K562 treated with DMSO at 1 percent for 48 hours (cell line): ENCODE data around the gene PAXX. TPM values are rescaled to one million over a fixed set of nuclear protein-coding genes. Genes with fewer than 3 reads are reported as not detected.

Source experiments
- total RNA-seq: library from RNA; unstranded; fragments of 300-600 nt; gene quantifications from 2 replicates; pipeline ENCODE4 v1.2.3, GENCODE V29; 2022; ENCODE audit warnings: low replicate concordance; ENCODE audit errors: extremely low read depth

Gene PAXX, protein sequence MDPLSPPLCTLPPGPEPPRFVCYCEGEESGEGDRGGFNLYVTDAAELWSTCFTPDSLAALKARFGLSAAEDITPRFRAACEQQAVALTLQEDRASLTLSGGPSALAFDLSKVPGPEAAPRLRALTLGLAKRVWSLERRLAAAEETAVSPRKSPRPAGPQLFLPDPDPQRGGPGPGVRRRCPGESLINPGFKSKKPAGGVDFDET
- not detected in 2 replicates for total RNA-seq

DNA sequence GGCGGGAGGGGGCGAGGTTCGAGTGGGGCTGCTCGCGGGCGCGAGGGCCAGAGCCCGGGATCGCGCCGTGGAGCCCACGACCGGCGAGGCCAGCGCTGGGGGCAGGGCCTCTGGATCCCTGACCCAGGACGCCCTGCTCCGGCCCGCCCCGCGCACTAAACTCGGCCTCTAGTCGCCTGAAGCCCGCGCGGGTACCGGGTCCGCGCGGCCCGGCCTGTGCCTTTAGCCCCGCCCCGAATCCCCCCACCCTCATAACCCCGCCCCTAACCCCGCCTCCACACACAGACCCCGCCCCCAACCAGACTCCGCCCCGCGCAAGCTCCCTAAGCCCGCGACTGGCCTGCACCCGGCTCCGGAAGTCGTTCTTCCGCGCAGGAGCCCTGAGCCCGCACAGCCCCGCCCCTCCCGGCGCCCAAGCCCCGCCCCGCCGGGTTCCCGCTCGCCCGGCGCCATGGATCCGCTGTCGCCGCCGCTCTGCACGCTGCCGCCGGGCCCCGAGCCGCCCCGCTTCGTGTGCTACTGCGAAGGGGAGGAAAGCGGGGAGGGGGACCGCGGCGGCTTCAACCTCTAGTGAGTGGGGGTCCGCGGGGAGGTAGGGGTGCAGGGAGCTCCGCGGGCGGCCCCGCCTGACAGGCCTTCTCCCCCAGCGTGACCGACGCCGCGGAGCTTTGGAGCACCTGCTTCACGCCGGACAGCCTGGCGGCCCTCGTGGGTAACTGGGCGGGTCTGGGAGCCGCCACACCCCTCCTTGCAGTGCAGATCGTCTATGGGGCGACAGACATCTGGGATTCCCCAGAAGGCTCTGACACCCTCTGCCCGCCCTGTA is at the start of gene PAXX:
PAXX (plus strand) TSS at position 430 of the 826 bp plus-strand sequence; CDS start at position 452, 22 bp downstream.

GRCh38 chr9:136944519-136945332 is 47.5 kb upstream of the PAXX start, which contains the start of the genes C8G and FBXW5:
Gene C8G (plus strand): TSS chr9:136945243. CDS start chr9:136945321, 78 bp downstream.
Gene FBXW5 (minus strand): TSS chr9:136944738. CDS start chr9:136944083, 655 bp downstream.

DNA sequence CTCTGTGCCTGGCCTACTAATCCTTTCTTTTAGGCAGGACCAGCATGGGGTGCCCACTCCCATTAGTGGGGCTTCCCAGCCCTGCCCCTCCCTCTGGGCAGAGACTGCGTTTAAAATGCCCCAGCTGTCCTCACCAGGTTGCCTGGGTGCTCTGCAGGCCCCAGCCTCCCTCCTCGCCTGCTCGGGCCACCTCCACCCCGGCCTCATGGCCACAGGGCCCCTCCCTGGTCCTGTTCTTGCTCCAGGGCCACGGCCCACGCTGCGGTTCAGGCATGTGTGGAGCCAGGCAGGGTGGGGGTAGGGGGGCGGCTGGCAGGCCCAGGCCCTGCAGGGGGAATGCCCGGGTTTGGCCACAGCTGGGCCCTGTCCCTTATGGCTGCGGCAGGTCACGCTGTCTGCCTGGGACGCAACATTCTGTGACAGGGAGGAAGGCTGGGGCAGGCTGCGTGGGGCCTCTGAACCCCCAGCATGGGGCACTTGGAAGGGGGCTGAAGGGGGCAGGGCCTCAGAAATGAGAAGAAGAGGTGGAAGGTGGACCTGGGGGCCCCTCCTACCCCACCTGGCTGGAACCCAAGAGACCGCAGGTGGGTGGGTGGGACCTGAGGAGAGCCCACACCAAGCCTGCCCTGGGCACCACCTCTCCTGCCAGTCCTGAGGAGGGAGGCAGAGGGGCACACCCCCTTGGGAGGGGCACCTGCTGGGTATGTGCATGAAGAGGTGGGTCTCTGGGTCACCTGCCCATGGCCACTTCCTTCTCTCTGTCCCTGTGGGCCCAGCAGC is 40.5 kb upstream of the PAXX start, which contains the start of gene LCN12:
LCN12 (plus strand) TSS at position 733 of the 780 bp plus-strand sequence. CDS start 55 bp downstream, outside the sequence.

GRCh38 chr9:136977223-136977622 is 15.0 kb upstream of the PAXX start, which contains the start of gene PTGDS:
Gene PTGDS (plus strand): TSS chr9:136977504. CDS start chr9:136977579, 75 bp downstream.

GRCh38 chr9:136982232-136983051 is 9.8 kb upstream of the PAXX start, which contains the start of gene LCNL1:
Gene LCNL1 (plus strand): TSS chr9:136982993. CDS start chr9:136983587, 594 bp downstream.

GRCh38 chr9:136996361-136997292 is 4.4 kb downstream of the PAXX start, which contains the start of gene CLIC3:
Gene CLIC3 (minus strand): TSS chr9:136996568. CDS start chr9:136996543, 25 bp downstream.

GRCh38 chr9:137027369-137028262 is 35.4 kb downstream of the PAXX start, which contains the start of gene ABCA2:
Gene ABCA2 (minus strand): TSS chr9:137028237. CDS start chr9:137028140, 97 bp downstream.

GRCh38 chr9:137031904-137032640 is 39.9 kb downstream of the PAXX start, which contains the start of gene FUT7:
Gene FUT7 (minus strand): TSS chr9:137032088. CDS start chr9:137031991, 97 bp downstream.

Other genes starting within 250 kb of the PAXX start
- gene LCN10, start 249.5 kb upstream of the PAXX start, total RNA-seq, result not detected in 2 replicates
- gene LCN6, start 243.9 kb upstream of the PAXX start, total RNA-seq, result not detected in 2 replicates
- gene LCN8, start 234.2 kb upstream of the PAXX start, total RNA-seq, result not detected in 2 replicates
- not detected in 2 replicates for gene LCN15, start 227.9 kb upstream of the PAXX start, total RNA-seq
- gene TMEM141, start 201.1 kb upstream of the PAXX start, total RNA-seq, result not detected in 2 replicates
- gene CCDC183, start 196.1 kb upstream of the PAXX start, total RNA-seq, result not detected in 2 replicates
- 184 TPM in 1 of 2 replicates, not detected in the other for gene RABL6, start 184.5 kb upstream of the PAXX start, total RNA-seq
- not detected in 2 replicates for gene AJM1, start 149.9 kb upstream of the PAXX start, total RNA-seq
- gene PHPT1, start 143.0 kb upstream of the PAXX start, total RNA-seq, result not detected in 2 replicates
- not detected in 2 replicates for gene MAMDC4, start 140.1 kb upstream of the PAXX start, total RNA-seq
- not detected in 2 replicates for gene EDF1, start 126.1 kb upstream of the PAXX start, total RNA-seq
- gene TRAF2, start 105.9 kb upstream of the PAXX start, total RNA-seq, result not detected in 2 replicates
- gene FBXW5, start 47.7 kb upstream of the PAXX start, total RNA-seq, result not detected in 2 replicates
- not detected in 2 replicates for gene C8G, start 47.2 kb upstream of the PAXX start, total RNA-seq
- not detected in 2 replicates for gene LCN12, start 40.1 kb upstream of the PAXX start, total RNA-seq
- gene PTGDS, start 14.9 kb upstream of the PAXX start, total RNA-seq, result not detected in 2 replicates
- not detected in 2 replicates for gene LCNL1, start 9.4 kb upstream of the PAXX start, total RNA-seq
- gene CLIC3, start 4.1 kb downstream of the PAXX start, total RNA-seq, result not detected in 2 replicates
- not detected in 2 replicates for gene ABCA2, start 35.8 kb downstream of the PAXX start, total RNA-seq
- not detected in 2 replicates for gene FUT7, start 39.7 kb downstream of the PAXX start, total RNA-seq
- not detected in 2 replicates for gene NPDC1, start 53.8 kb downstream of the PAXX start, total RNA-seq
- gene ENTPD2, start 61.6 kb downstream of the PAXX start, total RNA-seq, result not detected in 2 replicates
- gene SAPCD2, start 78.1 kb downstream of the PAXX start, total RNA-seq, result not detected in 2 replicates
- not detected in 2 replicates for gene UAP1L1, start 85.1 kb downstream of the PAXX start, total RNA-seq
- gene MAN1B1, start 94.6 kb downstream of the PAXX start, total RNA-seq, result 167 TPM in 1 of 2 replicates, not detected in the other
- not detected in 2 replicates for gene DPP7, start 122.3 kb downstream of the PAXX start, total RNA-seq
- gene GRIN1, start 146.7 kb downstream of the PAXX start, total RNA-seq, result not detected in 2 replicates
- not detected in 2 replicates for gene LRRC26, start 177.6 kb downstream of the PAXX start, total RNA-seq
- gene TMEM210, start 179.6 kb downstream of the PAXX start, total RNA-seq, result not detected in 2 replicates
- not detected in 2 replicates for gene ANAPC2, start 196.1 kb downstream of the PAXX start, total RNA-seq
- not detected in 2 replicates for gene SSNA1, start 196.3 kb downstream of the PAXX start, total RNA-seq
- gene TPRN, start 208.3 kb downstream of the PAXX start, total RNA-seq, result not detected in 2 replicates
- gene TMEM203, start 213.2 kb downstream of the PAXX start, total RNA-seq, result not detected in 2 replicates
- not detected in 2 replicates for gene NDOR1, start 213.3 kb downstream of the PAXX start, total RNA-seq
- gene RNF208, start 229.8 kb downstream of the PAXX start, total RNA-seq, result not detected in 2 replicates
- gene CYSRT1, start 232.8 kb downstream of the PAXX start, total RNA-seq, result not detected in 2 replicates
- not detected in 2 replicates for gene RNF224, start 235.1 kb downstream of the PAXX start, total RNA-seq
- gene SLC34A3, start 238.5 kb downstream of the PAXX start, total RNA-seq, result not detected in 2 replicates
- 943 TPM in 1 of 2 replicates, not detected in the other for gene TUBB4B, start 248.9 kb downstream of the PAXX start, total RNA-seq